ENCODE measurements around the gene LEAP2.

LEAP2 gene

GRCh38 chr5:132873119-132873929 is at the start of gene LEAP2:
LEAP2 (plus strand) TSS chr5:132873668; CDS start chr5:132873695, 27 bp downstream.
- DNase-seq (ENCODE audit: low spot score), result no peak

- no peak for DNase-seq (ENCODE audit: low spot score)
Measured at GRCh38 chr5:132824426-132824825, 49.0 kb upstream of the LEAP2 start.

GRCh38 chr5:132825033-132825833 is 48.2 kb upstream of the LEAP2 start:
- no peak for DNase-seq (ENCODE audit: low spot score)

GRCh38 chr5:132825834-132826391 is 47.6 kb upstream of the LEAP2 start:
- no peak for DNase-seq (ENCODE audit: low spot score)

- DNase-seq (ENCODE audit: low spot score), result no peak
Measured at GRCh38 chr5:132826424-132827082, 46.9 kb upstream of the LEAP2 start.

- no peak for DNase-seq (ENCODE audit: low spot score)
Measured at GRCh38 chr5:132827943-132828673, 45.4 kb upstream of the LEAP2 start.

- no peak for DNase-seq (ENCODE audit: low spot score)
Measured at GRCh38 chr5:132828846-132829494, 44.5 kb upstream of the LEAP2 start.

- peak; percentile 79 for DNase-seq (ENCODE audit: low spot score)
Measured at GRCh38 chr5:132829742-132830435, 43.6 kb upstream of the LEAP2 start.

GRCh38 chr5:132830436-132831094 is 42.9 kb upstream of the LEAP2 start, which contains the start of gene SHROOM1:
SHROOM1 (minus strand) TSS chr5:132830647; CDS start chr5:132826140, 4,507 bp downstream.
- DNase-seq (ENCODE audit: low spot score), result no peak

- DNase-seq (ENCODE audit: low spot score), result no peak
Measured at GRCh38 chr5:132831095-132831860, 42.2 kb upstream of the LEAP2 start.

- DNase-seq (ENCODE audit: low spot score), result no peak
Measured at GRCh38 chr5:132832612-132833011, 40.9 kb upstream of the LEAP2 start.

GRCh38 chr5:132834057-132834456 is 39.4 kb upstream of the LEAP2 start:
- DNase-seq (ENCODE audit: low spot score), result no peak

GRCh38 chr5:132836852-132837251 is 36.6 kb upstream of the LEAP2 start:
- no peak for DNase-seq (ENCODE audit: low spot score)

- no peak for DNase-seq (ENCODE audit: low spot score)
Measured at GRCh38 chr5:132837868-132838267, 35.6 kb upstream of the LEAP2 start.

- DNase-seq (ENCODE audit: low spot score), result no peak
Measured at GRCh38 chr5:132838516-132839282, 34.8 kb upstream of the LEAP2 start.

- no peak for DNase-seq (ENCODE audit: low spot score)
Measured at GRCh38 chr5:132839426-132840301, 33.8 kb upstream of the LEAP2 start.

- no peak for DNase-seq (ENCODE audit: low spot score)
Measured at GRCh38 chr5:132840313-132840712, 33.2 kb upstream of the LEAP2 start.
